ENCODE data around the gene PTPRB. TPM values are rescaled to one million over a fixed set of nuclear protein-coding genes. Genes with fewer than 3 reads are reported as not detected.
A peak's percentile ranks its signal among the peaks of the same experiment; 100 is the strongest.

The PTPRB gene
- total RNA-seq, 2 donors from 2014 or later: 22.0 to 26.1 TPM

DNA sequence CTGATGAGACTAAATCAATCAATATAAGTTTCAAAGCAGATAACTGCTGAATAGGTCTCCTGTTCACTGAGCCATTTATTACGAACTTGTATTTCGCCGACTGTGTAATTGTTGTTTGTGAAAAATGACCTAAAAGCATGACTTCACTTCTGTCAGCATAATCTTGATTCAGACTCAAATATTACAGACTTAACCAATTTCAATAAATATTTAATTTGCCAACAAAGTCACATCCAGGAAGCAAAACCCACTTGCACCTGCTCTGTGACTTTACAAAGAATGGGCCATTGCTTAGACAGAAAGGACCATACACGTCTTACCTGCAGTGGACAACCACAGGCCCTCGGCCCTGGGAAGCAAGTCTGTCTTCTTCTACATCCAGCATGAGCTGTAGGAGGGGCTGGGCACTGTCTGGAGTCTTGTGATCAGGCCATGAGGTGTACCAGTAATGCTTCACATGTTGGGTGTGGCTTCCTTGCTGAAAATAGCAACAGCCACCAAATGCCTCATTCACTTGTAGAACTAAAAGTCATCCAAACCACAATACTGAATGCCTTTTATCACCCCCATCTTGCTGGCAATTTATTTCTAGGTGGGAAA lies 23.5 kb upstream of the PTPRB start:
- H3K4me3 ChIP-seq: no peak overlapping the region
- DNase-seq (ENCODE audit: low spot score): no peak
- no peaks in the 10 kb centered on the region for H3K27me3 ChIP-seq
- TF ChIP-seq, protein P1, sequence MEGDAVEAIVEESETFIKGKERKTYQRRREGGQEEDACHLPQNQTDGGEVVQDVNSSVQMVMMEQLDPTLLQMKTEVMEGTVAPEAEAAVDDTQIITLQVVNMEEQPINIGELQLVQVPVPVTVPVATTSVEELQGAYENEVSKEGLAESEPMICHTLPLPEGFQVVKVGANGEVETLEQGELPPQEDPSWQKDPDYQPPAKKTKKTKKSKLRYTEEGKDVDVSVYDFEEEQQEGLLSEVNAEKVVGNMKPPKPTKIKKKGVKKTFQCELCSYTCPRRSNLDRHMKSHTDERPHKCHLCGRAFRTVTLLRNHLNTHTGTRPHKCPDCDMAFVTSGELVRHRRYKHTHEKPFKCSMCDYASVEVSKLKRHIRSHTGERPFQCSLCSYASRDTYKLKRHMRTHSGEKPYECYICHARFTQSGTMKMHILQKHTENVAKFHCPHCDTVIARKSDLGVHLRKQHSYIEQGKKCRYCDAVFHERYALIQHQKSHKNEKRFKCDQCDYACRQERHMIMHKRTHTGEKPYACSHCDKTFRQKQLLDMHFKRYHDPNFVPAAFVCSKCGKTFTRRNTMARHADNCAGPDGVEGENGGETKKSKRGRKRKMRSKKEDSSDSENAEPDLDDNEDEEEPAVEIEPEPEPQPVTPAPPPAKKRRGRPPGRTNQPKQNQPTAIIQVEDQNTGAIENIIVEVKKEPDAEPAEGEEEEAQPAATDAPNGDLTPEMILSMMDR (IDR thresholded peaks at IDR 0.05): no peak
- no peaks in the 10 kb centered on the region for H3K9me3 ChIP-seq
- no peaks in the 10 kb centered on the region for H3K4me1 ChIP-seq
- H3K36me3 ChIP-seq: no peaks in the 10 kb centered on the region
- H3K27ac ChIP-seq: peak overlapping the region in 1 of 2 donors; percentile 7

DNA sequence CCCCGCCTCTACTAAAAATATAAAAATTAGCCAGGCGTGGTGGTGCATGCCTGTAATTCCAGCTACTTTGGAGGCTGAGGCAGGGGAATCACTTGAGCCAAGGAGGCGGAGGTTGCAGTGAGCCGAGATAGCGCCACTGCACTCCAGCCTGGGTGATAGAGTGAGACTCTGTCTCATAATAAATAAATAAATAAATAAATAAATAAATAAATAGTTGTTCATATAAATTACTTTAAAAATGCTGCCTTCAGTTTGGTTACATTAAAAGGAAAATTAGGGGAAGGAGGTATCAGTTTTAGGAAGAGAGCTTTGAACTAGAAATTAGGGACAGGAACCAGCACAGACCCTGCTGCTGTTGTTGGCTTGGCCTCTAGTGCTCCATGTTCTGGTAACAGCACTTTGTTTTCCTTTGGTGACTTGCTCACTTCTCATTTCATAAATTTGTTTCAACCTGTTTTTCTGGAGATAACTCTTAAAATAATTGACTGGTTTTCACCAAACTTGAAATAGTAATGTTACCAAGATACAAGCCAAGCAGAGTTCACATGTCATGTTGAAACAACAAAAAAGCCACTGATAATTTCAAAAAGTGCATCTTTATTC lies 22.9 kb upstream of the PTPRB start:
- TF ChIP-seq, protein P1 (IDR thresholded peaks at IDR 0.05): no peak
- Histone ChIP-seq H3K4me3 (no peak overlapping the region), H3K36me3 (no peaks in the 10 kb centered on the region), H3K9me3 (no peaks in the 10 kb centered on the region), H3K27ac (no peak overlapping the region), H3K27me3 (no peaks in the 10 kb centered on the region), H3K4me1 (no peaks in the 10 kb centered on the region)
- no peak for DNase-seq (ENCODE audit: low spot score)

DNA sequence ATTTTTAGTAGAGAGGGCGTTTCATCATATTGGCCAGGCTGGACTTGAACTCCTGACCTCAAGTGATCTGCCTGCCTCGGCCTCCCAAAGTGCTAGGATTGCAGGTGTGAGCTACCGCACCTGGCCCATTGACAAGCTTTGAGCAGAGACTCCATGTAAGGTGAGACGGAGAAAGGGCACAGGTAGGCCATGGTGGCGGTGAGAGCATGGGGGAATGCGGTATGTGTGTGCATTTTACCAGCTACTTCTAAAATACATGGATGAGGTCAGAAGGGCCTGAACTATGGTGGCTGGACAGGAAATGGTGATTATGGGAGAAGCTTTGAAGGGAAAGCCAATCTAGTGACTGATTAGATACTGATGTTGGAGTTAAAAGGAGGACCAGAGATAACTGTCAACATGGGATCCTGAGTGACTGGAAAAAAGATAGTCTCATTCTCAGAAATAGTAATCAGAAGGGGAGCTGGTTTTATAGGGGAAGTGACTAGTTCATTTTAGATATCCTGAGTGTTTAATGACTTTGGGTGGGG lies 21.9 kb upstream of the PTPRB start:
- Histone ChIP-seq H3K27me3 (no peaks in the 10 kb centered on the region), H3K9me3 (no peaks in the 10 kb centered on the region), H3K4me1 (no peaks in the 10 kb centered on the region), H3K4me3 (no peak overlapping the region), H3K36me3 (no peaks in the 10 kb centered on the region), H3K27ac (no peak overlapping the region)
- DNase-seq (ENCODE audit: low spot score): no peak
- TF ChIP-seq, protein P1 (IDR thresholded peaks at IDR 0.05): no peak

DNA sequence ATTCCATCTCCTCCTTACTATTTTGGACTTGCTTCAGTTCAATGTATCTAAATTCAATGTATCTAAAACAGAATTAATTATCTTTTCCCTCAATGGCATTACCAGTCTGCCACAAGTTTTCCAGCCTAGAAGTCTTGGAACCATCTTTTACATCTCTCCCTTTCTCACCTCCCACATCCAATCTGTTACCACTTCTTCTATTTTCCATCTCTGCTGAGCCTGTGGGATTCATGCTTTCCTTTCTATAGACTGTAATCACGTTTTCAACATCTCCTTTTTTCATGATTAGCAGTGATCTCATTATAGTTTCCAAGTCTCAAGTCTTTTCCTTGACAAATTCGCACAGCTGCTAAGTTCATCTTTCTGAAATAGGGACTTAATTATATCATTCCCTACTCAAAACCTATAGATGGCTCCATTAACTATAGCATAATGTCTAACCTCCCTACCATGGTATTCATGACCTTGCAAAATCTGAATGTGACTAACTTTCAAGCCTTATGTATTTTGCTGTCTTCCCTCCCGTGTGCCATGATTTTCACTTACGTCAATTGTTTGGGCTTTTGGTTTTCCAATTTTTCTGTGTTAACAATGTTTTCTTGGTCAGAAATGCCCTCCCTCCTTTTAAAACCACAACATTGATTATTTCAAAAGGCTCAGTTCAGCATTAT lies 20.5 kb upstream of the PTPRB start:
- Histone ChIP-seq H3K27me3 (no peaks in the 10 kb centered on the region), H3K27ac (no peak overlapping the region), H3K4me3 (no peak overlapping the region), H3K36me3 (no peaks in the 10 kb centered on the region), H3K9me3 (no peaks in the 10 kb centered on the region), H3K4me1 (no peaks in the 10 kb centered on the region)
- TF ChIP-seq, protein P1 (IDR thresholded peaks at IDR 0.05): no peak
- DNase-seq (ENCODE audit: low spot score): no peak

DNA sequence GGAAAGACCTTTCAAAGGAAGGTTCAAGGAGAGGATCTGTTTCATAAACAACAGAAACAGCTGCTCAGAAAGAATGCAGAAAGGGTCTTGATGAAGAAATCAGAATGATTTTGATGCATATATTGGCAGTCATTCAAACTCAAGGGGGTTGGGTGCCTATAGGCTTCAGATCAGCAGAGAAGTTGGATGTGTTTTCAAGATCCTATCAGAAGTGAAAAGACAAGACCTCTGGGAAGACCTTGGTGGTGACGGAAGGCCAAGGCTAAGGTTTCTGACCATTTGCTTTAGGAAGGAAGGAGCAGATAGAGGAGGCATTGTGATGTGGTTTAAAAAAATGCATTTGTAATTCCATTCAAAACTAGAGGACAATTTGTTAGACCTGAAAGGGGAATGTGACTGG lies 15.2 kb upstream of the PTPRB start:
- Histone ChIP-seq H3K9me3 (no peaks in the 10 kb centered on the region), H3K27ac (no peak overlapping the region), H3K27me3 (no peaks in the 10 kb centered on the region), H3K4me3 (no peak overlapping the region), H3K4me1 (peaks cover 0 to 18% of the 10 kb centered on the region in 2 donors), H3K36me3 (no peaks in the 10 kb centered on the region)
- no peak for DNase-seq (ENCODE audit: low spot score)
- TF ChIP-seq, protein P1 (IDR thresholded peaks at IDR 0.05): no peak
